HG03108 (cell line): Measurements from ENCODE around the gene ABHD5.

Experiments used
- ATAC-seq: cut with Tn5 transposase; IDR thresholded peaks from one replicate; pipeline ENCODE4 v1.9.1; 2021; ENCODE audit warnings: moderate library complexity; ENCODE audit not compliant: unreplicated experiment

The ABHD5 gene

GRCh38 chr3:43753741-43754715 is 63.3 kb downstream of the ABHD5 start:
- no peak for ATAC-seq

- no peak for ATAC-seq
Observed at GRCh38 chr3:43755516-43756200, 64.9 kb downstream of the ABHD5 start.

GRCh38 chr3:43757666-43758321 is 67.1 kb downstream of the ABHD5 start:
- ATAC-seq, result no peak

- ATAC-seq, result no peak
Observed at GRCh38 chr3:43758592-43759225, 68.0 kb downstream of the ABHD5 start.

- ATAC-seq, result no peak
Observed at GRCh38 chr3:43759297-43759782, 68.6 kb downstream of the ABHD5 start.

- no peak for ATAC-seq
Observed at GRCh38 chr3:43759938-43760337, 69.2 kb downstream of the ABHD5 start.

- ATAC-seq, result no peak
Observed at GRCh38 chr3:43760938-43761337, 70.2 kb downstream of the ABHD5 start.

- ATAC-seq, result no peak
Observed at GRCh38 chr3:43762451-43762850, 71.7 kb downstream of the ABHD5 start.

- no peak for ATAC-seq
Observed at GRCh38 chr3:43764056-43764455, 73.3 kb downstream of the ABHD5 start.

- no peak for ATAC-seq
Observed at GRCh38 chr3:43764471-43764870, 73.7 kb downstream of the ABHD5 start.

GRCh38 chr3:43765521-43765971 is 74.8 kb downstream of the ABHD5 start:
- ATAC-seq, result no peak

GRCh38 chr3:43766672-43767465 is 76.1 kb downstream of the ABHD5 start:
- ATAC-seq, result no peak

GRCh38 chr3:43768381-43768973 is 77.7 kb downstream of the ABHD5 start:
- no peak for ATAC-seq

GRCh38 chr3:43769097-43769884 is 78.6 kb downstream of the ABHD5 start:
- no peak for ATAC-seq

- no peak for ATAC-seq
Observed at GRCh38 chr3:43769885-43770425, 79.2 kb downstream of the ABHD5 start.

GRCh38 chr3:43770426-43771103 is 79.8 kb downstream of the ABHD5 start:
- no peak for ATAC-seq

- ATAC-seq, result no peak
Observed at GRCh38 chr3:43771610-43772009, 80.9 kb downstream of the ABHD5 start.
